GDM1 (cell line): ENCODE measurements around the gene MIER2.
"Not testable (repeated sequence)": the region's sequence is repeated elsewhere in the genome, so short reads cannot be mapped to it uniquely, and the experiment has no call there.

Experiments used
- DNase-seq: peaks from one replicate; lab custom pipeline; 2025; lab: John Stamatoyannopoulos, UW

The MIER2 gene

GRCh38 chr19:344625-345319 lies at the start of gene MIER2:
MIER2 (minus strand) TSS chr19:344796; CDS start chr19:344782, 14 bp downstream.
- DNase-seq = peak; percentile 31

GRCh38 chr19:393560-393959 lies 49.0 kb upstream of the MIER2 start:
- not testable (repeated sequence) for DNase-seq

- no peak for DNase-seq
Observed at GRCh38 chr19:392375-392970, 47.9 kb upstream of the MIER2 start.

- no peak for DNase-seq
Observed at GRCh38 chr19:391726-392374, 47.3 kb upstream of the MIER2 start.

- DNase-seq = no peak
Observed at GRCh38 chr19:391207-391557, 46.6 kb upstream of the MIER2 start.

- DNase-seq = no peak
Observed at GRCh38 chr19:390386-391206, 46.0 kb upstream of the MIER2 start.

GRCh38 chr19:389935-390289 lies 45.3 kb upstream of the MIER2 start:
- no peak for DNase-seq

- DNase-seq = no peak
Observed at GRCh38 chr19:389255-389934, 44.8 kb upstream of the MIER2 start.

GRCh38 chr19:388691-389090 lies 44.1 kb upstream of the MIER2 start:
- DNase-seq = no peak

- DNase-seq = no peak
Observed at GRCh38 chr19:387777-388176, 43.2 kb upstream of the MIER2 start.

GRCh38 chr19:386632-387301 lies 42.2 kb upstream of the MIER2 start:
- not testable (repeated sequence) for DNase-seq

- not testable (repeated sequence) for DNase-seq
Observed at GRCh38 chr19:386189-386588, 41.6 kb upstream of the MIER2 start.

- no peak for DNase-seq
Observed at GRCh38 chr19:384799-385169, 40.2 kb upstream of the MIER2 start.

- no peak for DNase-seq
Observed at GRCh38 chr19:383922-384798, 39.6 kb upstream of the MIER2 start.

- DNase-seq = no peak
Observed at GRCh38 chr19:383040-383439, 38.4 kb upstream of the MIER2 start.

GRCh38 chr19:382578-382977 lies 38.0 kb upstream of the MIER2 start:
- DNase-seq = not testable (repeated sequence)

GRCh38 chr19:381901-382300 lies 37.3 kb upstream of the MIER2 start:
- not testable (repeated sequence) for DNase-seq

GRCh38 chr19:380618-381219 lies 36.1 kb upstream of the MIER2 start:
- DNase-seq = not testable (repeated sequence)

- DNase-seq = no peak
Observed at GRCh38 chr19:379796-380195, 35.2 kb upstream of the MIER2 start.

GRCh38 chr19:378706-379105 lies 34.1 kb upstream of the MIER2 start:
- DNase-seq = no peak
